ENCODE data around the gene UQCC5. TPM values are rescaled to one million over a fixed set of nuclear protein-coding genes. Genes with fewer than 3 reads are reported as not detected.
A peak's percentile ranks its signal among the peaks of the same experiment; 100 is the strongest.

The UQCC5 gene
- total RNA-seq, 3 donors from 2014 or later = 16.1 to 18.1 (median 17.1) TPM

- H3K4me3 ChIP-seq = no peak overlapping the region
- TF ChIP-seq, protein P1, sequence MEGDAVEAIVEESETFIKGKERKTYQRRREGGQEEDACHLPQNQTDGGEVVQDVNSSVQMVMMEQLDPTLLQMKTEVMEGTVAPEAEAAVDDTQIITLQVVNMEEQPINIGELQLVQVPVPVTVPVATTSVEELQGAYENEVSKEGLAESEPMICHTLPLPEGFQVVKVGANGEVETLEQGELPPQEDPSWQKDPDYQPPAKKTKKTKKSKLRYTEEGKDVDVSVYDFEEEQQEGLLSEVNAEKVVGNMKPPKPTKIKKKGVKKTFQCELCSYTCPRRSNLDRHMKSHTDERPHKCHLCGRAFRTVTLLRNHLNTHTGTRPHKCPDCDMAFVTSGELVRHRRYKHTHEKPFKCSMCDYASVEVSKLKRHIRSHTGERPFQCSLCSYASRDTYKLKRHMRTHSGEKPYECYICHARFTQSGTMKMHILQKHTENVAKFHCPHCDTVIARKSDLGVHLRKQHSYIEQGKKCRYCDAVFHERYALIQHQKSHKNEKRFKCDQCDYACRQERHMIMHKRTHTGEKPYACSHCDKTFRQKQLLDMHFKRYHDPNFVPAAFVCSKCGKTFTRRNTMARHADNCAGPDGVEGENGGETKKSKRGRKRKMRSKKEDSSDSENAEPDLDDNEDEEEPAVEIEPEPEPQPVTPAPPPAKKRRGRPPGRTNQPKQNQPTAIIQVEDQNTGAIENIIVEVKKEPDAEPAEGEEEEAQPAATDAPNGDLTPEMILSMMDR (IDR thresholded peaks at IDR 0.05) = no peak
- intact Hi-C loops (cut with DNase I, micrococcal nuclease) = no loop called here
- no peaks in the 10 kb centered on the region for H3K9me3 ChIP-seq
- no peaks in the 10 kb centered on the region for H3K36me3 ChIP-seq (ENCODE audit: low read depth)
- H3K4me1 ChIP-seq (ENCODE audit: low read depth) = no peaks in the 10 kb centered on the region
- ATAC-seq = no peak
- DNase-seq = no peak
Measured at GRCh38 chr3:52558436-52558835, 22.0 kb downstream of the UQCC5 start.

GRCh38 chr3:52561028-52561747, 24.8 kb downstream of the UQCC5 start:
- H3K36me3 ChIP-seq (ENCODE audit: low read depth) = no peaks in the 10 kb centered on the region
- no peak overlapping the region for H3K4me3 ChIP-seq
- DNase-seq (no peak), ATAC-seq (no peak)
- no peaks in the 10 kb centered on the region for H3K4me1 ChIP-seq (ENCODE audit: low read depth)
- no peaks in the 10 kb centered on the region for H3K9me3 ChIP-seq
- TF ChIP-seq, protein P1 (IDR thresholded peaks at IDR 0.05) = no peak
- intact Hi-C loops (cut with DNase I, micrococcal nuclease) = no loop called here

DNA sequence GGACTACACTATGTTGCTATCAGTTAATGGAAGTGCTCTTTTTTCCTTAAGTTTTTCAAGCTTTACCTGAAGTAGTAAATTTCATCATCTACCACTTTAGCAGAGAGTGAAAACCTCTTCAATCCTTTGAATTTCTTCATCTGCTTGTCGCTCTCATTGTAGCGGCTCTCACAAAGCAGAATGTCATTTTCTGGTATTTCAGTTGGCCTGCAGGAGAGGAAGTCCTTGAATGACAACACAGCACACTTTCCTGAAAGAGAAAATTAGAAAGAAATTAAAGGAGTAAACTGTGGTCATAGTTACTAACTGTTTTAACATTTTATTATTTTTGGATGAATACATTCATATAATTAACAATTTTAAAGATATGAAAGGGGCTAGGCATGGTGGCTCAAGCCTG, 27.6 kb downstream of the UQCC5 start:
- no peaks in the 10 kb centered on the region for H3K4me1 ChIP-seq (ENCODE audit: low read depth)
- H3K9me3 ChIP-seq = no peaks in the 10 kb centered on the region
- TF ChIP-seq, protein P1 (IDR thresholded peaks at IDR 0.05) = no peak
- no peak for ATAC-seq
- no peaks in the 10 kb centered on the region for H3K36me3 ChIP-seq (ENCODE audit: low read depth)
- intact Hi-C loops (cut with DNase I, micrococcal nuclease) = no loop called here
- no peak overlapping the region for H3K4me3 ChIP-seq
- no peak for DNase-seq

- peak; percentile 35 for ATAC-seq
- intact Hi-C loops (cut with DNase I, micrococcal nuclease) = no loop called here
- Histone ChIP-seq H3K9me3 (no peaks in the 10 kb centered on the region), H3K36me3 (ENCODE audit: low read depth) (no peaks in the 10 kb centered on the region), H3K4me3 (no peak overlapping the region), H3K4me1 (ENCODE audit: low read depth) (no peaks in the 10 kb centered on the region)
- TF ChIP-seq, protein P1 (IDR thresholded peaks at IDR 0.05) = no peak
- no peak for DNase-seq
Measured at GRCh38 chr3:52568069-52568468, 31.7 kb downstream of the UQCC5 start.

DNA sequence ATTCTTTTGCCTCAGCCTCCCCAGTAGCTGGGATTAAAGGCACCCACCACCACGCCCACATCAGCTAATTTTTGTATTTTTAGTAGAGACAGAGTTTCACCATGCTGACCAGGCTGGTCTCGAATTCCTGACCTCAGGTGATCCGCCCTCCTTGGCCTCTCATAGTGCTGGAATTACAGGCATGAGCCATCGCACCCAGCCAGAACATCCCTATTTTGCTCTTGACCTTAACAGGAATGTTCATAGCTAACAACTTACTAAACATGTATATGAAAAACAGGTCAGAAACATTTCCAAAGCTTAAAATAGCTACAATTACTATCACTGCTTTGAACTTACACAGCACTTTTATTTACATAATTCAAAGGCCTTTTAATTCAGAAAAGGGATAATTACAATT, 33.7 kb downstream of the UQCC5 start:
- TF ChIP-seq, protein P1 (IDR thresholded peaks at IDR 0.05) = no peak
- Histone ChIP-seq H3K36me3 (ENCODE audit: low read depth) (no peaks in the 10 kb centered on the region), H3K4me1 (ENCODE audit: low read depth) (no peaks in the 10 kb centered on the region), H3K9me3 (no peaks in the 10 kb centered on the region), H3K4me3 (no peak overlapping the region)
- intact Hi-C loops (cut with DNase I, micrococcal nuclease) = no loop called here
- no peak for DNase-seq
- ATAC-seq = no peak

All from mucosa of descending colon (tissue), 3 donors.